Keratinocyte (primary cell): Measurements from ENCODE around the gene GSTA3. TPM values are rescaled to one million over a fixed set of nuclear protein-coding genes. Genes with fewer than 3 reads are reported as not detected.

Experiments
- DNase-seq: peaks from one replicate; pipeline ENCODE4 v3.0.0-alpha.2; 2011; ENCODE audit warnings: low read depth, missing footprints, low spot score
- FAIRE-seq: peaks from 2 replicates; lab custom pipeline; 2011; peaks lifted over from hg19 to GRCh38; lab: Jason Lieb, UNC
- H2AFZ ChIP-seq: 2 replicates; pipeline ENCODE4 v1.6.0; 2012; ENCODE audit warnings: low read length, control low read depth, inconsistent platforms; ENCODE audit not compliant: control insufficient read depth
- H3K27ac ChIP-seq: 2 replicates; pipeline ENCODE4 v1.5.1; 2011; ENCODE audit warnings: low read length; ENCODE audit not compliant: control insufficient read depth, insufficient read depth
- H3K27me3 ChIP-seq: 3 replicates; pipeline ENCODE4 v1.6.0; 2011; ENCODE audit warnings: low read length; ENCODE audit not compliant: control insufficient read depth, insufficient read depth; ENCODE audit errors: extremely low read depth
- H3K36me3 ChIP-seq, 2 experiments: 2 replicates in 1 of 2; 3 replicates in 1 of 2; pipeline ENCODE4 v1.5.1; 2011; ENCODE audit warnings: low read length in 2 of 2, mild to moderate bottlenecking in 1 of 2; ENCODE audit not compliant: control insufficient read depth in 2 of 2, insufficient read depth in 2 of 2; ENCODE audit errors: extremely low read depth in 1 of 2
- H3K4me1 ChIP-seq: 3 replicates; pipeline ENCODE4 v1.5.1; 2011; ENCODE audit warnings: low read length; ENCODE audit not compliant: control insufficient read depth, insufficient read depth; ENCODE audit errors: extremely low read depth
- H3K4me2 ChIP-seq: 3 replicates; pipeline ENCODE4 v1.6.0; 2011; ENCODE audit warnings: low read depth, low read length; ENCODE audit not compliant: control insufficient read depth, insufficient read depth; ENCODE audit errors: extremely low read depth
- H3K4me3 ChIP-seq, 3 experiments: fragments of 200-600 bp in 1 of 3; sonication (generic) in 1 of 3; 2 replicates in 2 of 3; 3 replicates in 1 of 3; pipeline ENCODE4 v1.5.1; 2011 to 2016; ENCODE audit warnings: low read length in 3 of 3, mild to moderate bottlenecking in 3 of 3, control low read depth in 2 of 3, inconsistent platforms in 1 of 3, low read depth in 1 of 3, mixed read lengths in 1 of 3, mixed run types in 1 of 3, moderate library complexity in 1 of 3; ENCODE audit not compliant: control insufficient read depth in 2 of 3, insufficient read depth in 2 of 3; ENCODE audit errors: extremely low read depth in 1 of 3
- H3K79me2 ChIP-seq: 2 replicates; pipeline ENCODE4 v1.6.0; 2012; ENCODE audit warnings: low read length; ENCODE audit not compliant: control insufficient read depth, insufficient read depth
- H3K9ac ChIP-seq: 3 replicates; pipeline ENCODE4 v1.6.0; 2011; ENCODE audit warnings: low read length; ENCODE audit not compliant: control insufficient read depth, insufficient read depth; ENCODE audit errors: extremely low read depth
- H3K9me1 ChIP-seq: 3 replicates; pipeline ENCODE4 v1.6.0; 2011; ENCODE audit warnings: low read length; ENCODE audit not compliant: control insufficient read depth, insufficient read depth; ENCODE audit errors: extremely low read depth
- H3K9me3 ChIP-seq: 2 replicates; pipeline ENCODE4 v1.5.1; 2012; ENCODE audit warnings: low read depth, low read length; ENCODE audit not compliant: control insufficient read depth
- H4K20me1 ChIP-seq: 3 replicates; pipeline ENCODE4 v1.6.0; 2011; ENCODE audit warnings: low read length; ENCODE audit not compliant: control insufficient read depth, insufficient read depth; ENCODE audit errors: extremely low read depth
- EZH2 ChIP-seq: IDR thresholded peaks from one replicate; pipeline ENCODE4 v1.6.1; 2012; ENCODE audit warnings: inconsistent platforms, mild to moderate bottlenecking, low read length, moderate library complexity
- dilution Hi-C: fragments of 300-500 bp; cut with MboI; formaldehyde crosslinking; loops from one replicate; pipeline ENCODE4 v1.7.0; 2020; ENCODE audit warnings: low sequenced_read_pairs; ENCODE audit not compliant: extremely low pct_ligation_motif_present
- polyA plus RNA-seq, 5 experiments: library from polyadenylated mRNA; depleted of rRNA in 3 of 5; stranded (reverse) in 3 of 5; stranded (forward) in 1 of 5; unstranded in 1 of 5; fragments of >200 nt; gene quantifications; 1 replicate in 1 of 5; 2 replicates in 3 of 5; 3 replicates in 1 of 5; pipeline versions ENCODE4 v1.2.1 to v1.2.3, GENCODE V29; 2011 to 2012; ENCODE audit warnings: missing spikeins in 2 of 5, low read depth in 1 of 5, low replicate concordance in 1 of 5
- TF ChIP-seq, protein P1 (sequence below), 3 experiments: IDR thresholded peaks in 1 of 3; conservative IDR thresholded peaks in 1 of 3; optimal IDR thresholded peaks in 1 of 3; 2 replicates in 2 of 3; 3 replicates in 1 of 3; pipeline versions ENCODE3 to v1.5.1; 2011; ENCODE audit warnings: low read length in 3 of 3, mild to moderate bottlenecking in 3 of 3, moderate library complexity in 2 of 3, control low read depth in 1 of 3, inconsistent platforms in 1 of 3; ENCODE audit not compliant: insufficient read depth in 2 of 3; ENCODE audit errors: extremely low read depth in 1 of 3

GSTA3 gene
- polyA plus RNA-seq, 1 donor (not counting 4 experiments of a cell fraction or from before 2014, with no cell fraction given) = not detected

DNA sequence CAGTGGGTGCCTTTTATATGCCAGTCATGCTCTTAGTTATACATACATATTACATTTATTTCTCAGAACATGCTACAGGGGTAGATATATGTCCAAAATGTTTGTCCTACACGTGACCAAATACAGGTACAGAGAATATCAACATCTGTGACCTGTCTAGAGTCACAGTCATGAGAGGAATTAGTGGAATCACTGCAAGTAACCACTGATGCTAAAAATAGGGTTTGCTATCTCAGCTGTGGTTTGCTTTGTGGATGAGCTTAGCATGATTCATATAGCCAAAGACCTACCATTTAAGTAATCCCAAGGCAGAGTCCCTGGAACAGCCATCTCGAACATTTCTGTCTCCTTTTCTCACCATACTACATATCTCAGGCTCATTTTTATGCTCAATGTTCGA is 32.3 kb downstream of the GSTA3 start:
- Histone ChIP-seq H3K36me3 (no peaks in the 10 kb centered on the region), H3K9me1 (no peaks in the 10 kb centered on the region), H3K27ac (no peak overlapping the region), H3K4me1 (peaks cover 7% of the 10 kb centered on the region), H3K27me3 (peaks cover 63% of the 10 kb centered on the region), H3K4me3 (no peak overlapping the region), H3K9ac (no peak overlapping the region), H3K79me2 (no peaks in the 10 kb centered on the region), H3K9me3 (no peaks in the 10 kb centered on the region), H3K4me2 (no peak overlapping the region), H2AFZ (no peak overlapping the region), H4K20me1 (no peaks in the 10 kb centered on the region)
- FAIRE-seq = peak; percentile 60
- dilution Hi-C loops = no loop called here
- DNase-seq = peak; percentile 5
- TF ChIP-seq EZH2 = no peak
- TF ChIP-seq, protein P1, sequence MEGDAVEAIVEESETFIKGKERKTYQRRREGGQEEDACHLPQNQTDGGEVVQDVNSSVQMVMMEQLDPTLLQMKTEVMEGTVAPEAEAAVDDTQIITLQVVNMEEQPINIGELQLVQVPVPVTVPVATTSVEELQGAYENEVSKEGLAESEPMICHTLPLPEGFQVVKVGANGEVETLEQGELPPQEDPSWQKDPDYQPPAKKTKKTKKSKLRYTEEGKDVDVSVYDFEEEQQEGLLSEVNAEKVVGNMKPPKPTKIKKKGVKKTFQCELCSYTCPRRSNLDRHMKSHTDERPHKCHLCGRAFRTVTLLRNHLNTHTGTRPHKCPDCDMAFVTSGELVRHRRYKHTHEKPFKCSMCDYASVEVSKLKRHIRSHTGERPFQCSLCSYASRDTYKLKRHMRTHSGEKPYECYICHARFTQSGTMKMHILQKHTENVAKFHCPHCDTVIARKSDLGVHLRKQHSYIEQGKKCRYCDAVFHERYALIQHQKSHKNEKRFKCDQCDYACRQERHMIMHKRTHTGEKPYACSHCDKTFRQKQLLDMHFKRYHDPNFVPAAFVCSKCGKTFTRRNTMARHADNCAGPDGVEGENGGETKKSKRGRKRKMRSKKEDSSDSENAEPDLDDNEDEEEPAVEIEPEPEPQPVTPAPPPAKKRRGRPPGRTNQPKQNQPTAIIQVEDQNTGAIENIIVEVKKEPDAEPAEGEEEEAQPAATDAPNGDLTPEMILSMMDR (optimal IDR thresholded peaks at IDR 0.05 in 1 of 3, IDR thresholded peaks at IDR 0.05 in 1 of 3, conservative IDR thresholded peaks at IDR 0.05 in 1 of 3; ENCODE audit: extremely low read depth in 1 of 3, insufficient read depth in 2 of 3, low read length in 3 of 3) = no peak

DNA sequence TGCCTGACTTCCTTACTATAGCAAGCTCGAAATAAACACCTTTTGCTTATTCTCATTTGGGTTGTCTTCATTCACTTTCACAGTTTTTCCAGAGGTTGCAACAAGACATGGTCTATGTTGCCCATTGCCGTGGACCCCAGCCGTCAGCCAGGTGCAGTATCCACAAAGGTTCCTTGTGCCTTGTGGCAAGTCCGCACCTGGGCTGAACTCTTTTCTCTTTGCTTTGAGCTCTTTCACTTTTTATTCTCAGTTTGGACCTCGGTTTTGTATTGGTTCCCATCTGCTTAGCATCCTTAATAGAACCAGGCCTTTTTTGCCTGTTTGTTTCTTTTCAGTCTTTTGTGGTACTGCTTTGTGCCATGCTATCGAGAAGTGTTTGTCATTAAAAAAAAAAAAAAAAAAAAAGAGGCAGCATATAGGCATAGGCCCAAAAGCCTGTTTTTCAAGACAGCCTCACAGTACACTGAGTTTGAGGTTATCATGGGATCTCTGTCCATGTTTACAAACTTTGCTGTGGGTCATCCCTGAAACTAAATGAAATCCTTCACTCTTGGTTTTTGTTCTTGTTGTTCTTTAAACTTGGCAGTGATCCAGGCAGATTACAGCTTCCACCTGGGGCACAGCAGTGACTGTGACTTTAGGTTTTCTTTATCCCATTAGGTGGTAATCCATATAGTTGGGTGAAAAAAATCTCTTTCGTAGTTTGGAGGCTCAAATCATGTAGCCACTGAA is 33.3 kb downstream of the GSTA3 start:
- Histone ChIP-seq H3K27ac (no peak overlapping the region), H2AFZ (no peak overlapping the region), H3K9ac (no peak overlapping the region), H3K9me1 (no peaks in the 10 kb centered on the region), H3K36me3 (no peaks in the 10 kb centered on the region), H3K4me2 (no peak overlapping the region), H3K4me3 (no peak overlapping the region), H4K20me1 (no peaks in the 10 kb centered on the region), H3K9me3 (no peaks in the 10 kb centered on the region), H3K27me3 (peaks cover 63% of the 10 kb centered on the region), H3K79me2 (no peaks in the 10 kb centered on the region), H3K4me1 (peaks cover 5% of the 10 kb centered on the region)
- FAIRE-seq = no peak
- DNase-seq = no peak
- TF ChIP-seq, protein P1 (optimal IDR thresholded peaks at IDR 0.05 in 1 of 3, IDR thresholded peaks at IDR 0.05 in 1 of 3, conservative IDR thresholded peaks at IDR 0.05 in 1 of 3; ENCODE audit: extremely low read depth in 1 of 3, insufficient read depth in 2 of 3, low read length in 3 of 3) = no peak
- TF ChIP-seq EZH2 = no peak
- dilution Hi-C loops = no loop called here
